Sigmoid colon (tissue), 7 donors: ENCODE measurements around the gene CASKIN2. TPM values are rescaled to one million over a fixed set of nuclear protein-coding genes. Genes with fewer than 3 reads are reported as not detected.

ENCODE experiments used
- DNase-seq: peaks from one replicate; pipeline ENCODE4 v3.0.0-alpha.2; 2019
- H3K27ac ChIP-seq, 4 donors: fragments of 200-600 bp; sonication (generic); one replicate each; pipeline ENCODE4 v1.5.1; 2016 to 2019; ENCODE audit warnings: mild to moderate bottlenecking in 1 of 4
- H3K27me3 ChIP-seq, 3 donors: fragments of 200-600 bp; sonication (generic); one replicate each; pipeline ENCODE4 v1.5.1; 2019; ENCODE audit warnings: mild to moderate bottlenecking in 1 of 3
- H3K36me3 ChIP-seq, 4 donors: fragments of 200-600 bp; sonication (generic); one replicate each; pipeline ENCODE4 v1.5.1; 2016 to 2019
- H3K4me1 ChIP-seq, 4 donors: fragments of 200-600 bp; sonication (generic); one replicate each; pipeline ENCODE4 v1.5.1; 2017 to 2019
- H3K4me3 ChIP-seq, 4 donors: fragments of 200-600 bp; sonication (generic); one replicate each; pipeline ENCODE4 v1.5.1; 2017 to 2019; ENCODE audit warnings: mild to moderate bottlenecking in 2 of 4, moderate library complexity in 1 of 4
- H3K9me3 ChIP-seq, 4 donors: fragments of 200-600 bp in 3 of 4; sonication (generic) in 3 of 4; one replicate each; pipeline versions ENCODE4 v1.5.1 to v1.6.1; 2013 to 2019
- CTCF ChIP-seq, 4 experiments: fragments of 450-650 bp in 3 of 4; fragments of 200-600 bp in 1 of 4; IDR thresholded peaks; one replicate each; pipeline ENCODE4 v1.5.1; 2016 to 2019; ENCODE audit warnings: antibody characterized with exemption in 4 of 4, mild to moderate bottlenecking in 3 of 4, moderate library complexity in 2 of 4
- EP300 ChIP-seq, 4 donors: sonication (generic); formaldehyde crosslinking; IDR thresholded peaks; one replicate each; pipeline ENCODE4 v1.6.1; 2017; ENCODE audit warnings: antibody characterized with exemption in 4 of 4
- POLR2A ChIP-seq, 2 donors: fragments of 450-650 bp; IDR thresholded peaks; one replicate each; pipeline ENCODE4 v1.6.1; 2016; ENCODE audit warnings: antibody characterized with exemption in 2 of 2, mild to moderate bottlenecking in 2 of 2, moderate library complexity in 2 of 2
- POLR2AphosphoS5 ChIP-seq, 4 donors: sonication (generic); formaldehyde crosslinking; IDR thresholded peaks; one replicate each; pipeline ENCODE4 v1.6.1; 2017; ENCODE audit warnings: antibody characterized with exemption in 4 of 4
- WGBS, 2 donors: extraction: QIAGEN DNeasy Blood & Tissue Kit; methylation state at CpG; one replicate each; pipeline ENCODE4 v1.1.7; 2013; 5-methylcytosine and 5-hydroxymethylcytosine counted together
- intact Hi-C: fragments of 100-400 bp; cut with DNase I; formaldehyde crosslinking; loops from one replicate; pipeline ENCODE4 v1.15.1; 2023
- polyA plus RNA-seq, 3 donors: library from polyadenylated mRNA; stranded (reverse); fragments of 200-250 nt; gene quantifications; one replicate each; pipeline ENCODE4 v1.2.3, GENCODE V29; 2013
- total RNA-seq, 4 donors: library from RNA; depleted of rRNA; stranded (reverse); fragments of >200 nt; gene quantifications; one replicate each; pipeline ENCODE4 v1.1.0, GENCODE V29; 2016
- donor health status: healthy with polysubstance abuse.
- donor health status: Bipolar disorder and iron deficiency.
- donor health status: healthy.

CASKIN2 gene
- total and polyA plus RNA-seq, 7 donors: 4.8 to 14.7 (median 10.2) TPM

- intact Hi-C loops: no loop called here
- WGBS, 2 donors: 93 to 94% methylated on average over 4 of the region's 4 CpGs
- Histone ChIP-seq H3K27ac (peak overlapping the region in 2 of 4 donors; percentile 9 to 13), H3K4me1 (peaks cover 0 to 28% (median 21%) of the 10 kb centered on the region in 4 donors), H3K9me3 (no peaks in the 10 kb centered on the region), H3K4me3 (no peak overlapping the region), H3K36me3 (peaks cover 0 to 3% (median 0%) of the 10 kb centered on the region in 4 donors), H3K27me3 (no peaks in the 10 kb centered on the region)
- DNase-seq: no peak
- TF ChIP-seq POLR2A (IDR thresholded peaks at IDR 0.05): no peak
- TF ChIP-seq POLR2AphosphoS5 (IDR thresholded peaks at IDR 0.05): no peak
- no peak for TF ChIP-seq EP300 (IDR thresholded peaks at IDR 0.05)
- no peak for TF ChIP-seq CTCF (IDR thresholded peaks at IDR 0.05)
These were observed 55.0 kb downstream of the CASKIN2 start for GRCh38 chr17:75460295-75460694.

- H3K27ac ChIP-seq: peak overlapping the region; percentile 1 to 47 (median 11)
- TF ChIP-seq CTCF (IDR thresholded peaks at IDR 0.05) (no peak), POLR2AphosphoS5 (IDR thresholded peaks at IDR 0.05) (no peak), POLR2A (IDR thresholded peaks at IDR 0.05) (no peak), EP300 (IDR thresholded peaks at IDR 0.05) (no peak)
- DNase-seq: no peak
- no peaks in the 10 kb centered on the region for H3K27me3 ChIP-seq
- no peak overlapping the region for H3K4me3 ChIP-seq
- peaks cover 0 to 28% (median 21%) of the 10 kb centered on the region in 4 donors for H3K4me1 ChIP-seq
- intact Hi-C loops: no loop called here
- 13 to 53% methylated on average over 9 of the region's 9 CpGs for WGBS, 2 donors
- peaks cover 0 to 3% (median 0%) of the 10 kb centered on the region in 4 donors for H3K36me3 ChIP-seq
- H3K9me3 ChIP-seq: no peaks in the 10 kb centered on the region
These were observed 55.6 kb downstream of the CASKIN2 start for GRCh38 chr17:75459590-75460267.

GRCh38 chr17:75459246-75459589 is 56.1 kb downstream of the CASKIN2 start:
- intact Hi-C loops: no loop called here
- Histone ChIP-seq H3K27ac (peak overlapping the region in 3 of 4 donors; percentile 1 to 47 (median 9)), H3K36me3 (peaks cover 0 to 3% (median 0%) of the 10 kb centered on the region in 4 donors), H3K27me3 (no peaks in the 10 kb centered on the region), H3K4me1 (peaks cover 0 to 28% (median 21%) of the 10 kb centered on the region in 4 donors), H3K9me3 (no peaks in the 10 kb centered on the region), H3K4me3 (no peak overlapping the region)
- WGBS, 2 donors: 11 to 47% methylated on average over 1 of the region's 1 CpG
- no peak for DNase-seq
- peak in 1 of 2 donors; percentile 17 for TF ChIP-seq POLR2A (IDR thresholded peaks at IDR 0.05)
- TF ChIP-seq CTCF (IDR thresholded peaks at IDR 0.05): no peak
- TF ChIP-seq POLR2AphosphoS5 (IDR thresholded peaks at IDR 0.05): no peak
- no peak for TF ChIP-seq EP300 (IDR thresholded peaks at IDR 0.05)

GRCh38 chr17:75457047-75457654 is 58.2 kb downstream of the CASKIN2 start:
- peaks cover 0 to 28% (median 21%) of the 10 kb centered on the region in 4 donors for H3K4me1 ChIP-seq
- H3K36me3 ChIP-seq: no peaks in the 10 kb centered on the region
- peak overlapping the region; percentile 85 to 91 (median 88) for H3K27ac ChIP-seq
- intact Hi-C loops: loop anchor here (2.0 kb wide), 1 partner anchor 58 kb away; the partner anchor contains the start of gene CASKIN2
- H3K27me3 ChIP-seq: no peaks in the 10 kb centered on the region
- H3K9me3 ChIP-seq: no peaks in the 10 kb centered on the region
- peak overlapping the region; percentile 69 to 86 (median 78) for H3K4me3 ChIP-seq
- TF ChIP-seq EP300 (IDR thresholded peaks at IDR 0.05) (no peak), POLR2A (IDR thresholded peaks at IDR 0.05) (no peak), POLR2AphosphoS5 (IDR thresholded peaks at IDR 0.05) (peak in 2 of 4 donors; percentile 16 to 55), CTCF (IDR thresholded peaks at IDR 0.05) (no peak)
- no peak for DNase-seq
- WGBS, 2 donors: 3 to 4% methylated on average over 38 of the region's 38 CpGs
